ENCODE measurements around the gene SMIM29.

Gene SMIM29

GRCh38 chr6:34236443-34237315 is 12.1 kb downstream of the SMIM29 start, which contains the start of gene HMGA1:
Gene HMGA1 (plus strand): TSS chr6:34236873. CDS start chr6:34240781, 3,908 bp downstream.
- Histone ChIP-seq H3K27me3 (ENCODE audit: insufficient read depth, poor library complexity, severe bottlenecking) (no peaks in the 10 kb centered on the region), H3K27ac (replicated peaks) (peak within 1 kb of the TSS; percentile 99), H3K4me3 (replicated peaks; ENCODE audit: insufficient read depth, low read length) (peak within 1 kb of the TSS; percentile 55)
- peak; percentile 83 to 88 for DNase-seq (ENCODE audit: low read depth in 1 of 2, low spot score in 1 of 2)
- no peak for TF ChIP-seq REST (IDR thresholded peaks at IDR 0.05; ENCODE audit: insufficient replicate concordance, low read depth)
- peak; percentile 85 for TF ChIP-seq POLR2AphosphoS5 (IDR thresholded peaks at IDR 0.05; ENCODE audit: low read depth)

GRCh38 chr6:34236131-34236442 is 12.7 kb downstream of the SMIM29 start:
- peak overlapping the region; percentile 92 for H3K27ac ChIP-seq (replicated peaks)
- peak overlapping the region; percentile 50 for H3K4me3 ChIP-seq (replicated peaks; ENCODE audit: insufficient read depth, low read length)
- TF ChIP-seq GABPA (IDR thresholded peaks at IDR 0.05; ENCODE audit: low read depth) (no peak), REST (IDR thresholded peaks at IDR 0.05; ENCODE audit: insufficient replicate concordance, low read depth) (no peak), POLR2AphosphoS5 (IDR thresholded peaks at IDR 0.05; ENCODE audit: low read depth) (no peak), SPI1 (IDR thresholded peaks at IDR 0.05; ENCODE audit: borderline replicate concordance, low read depth) (no peak)
- H3K27me3 ChIP-seq (ENCODE audit: insufficient read depth, poor library complexity, severe bottlenecking) = no peaks in the 10 kb centered on the region
- DNase-seq (ENCODE audit: low read depth in 1 of 2, low spot score in 1 of 2) = peak; percentile 63 to 65

- Histone ChIP-seq H3K4me3 (replicated peaks; ENCODE audit: insufficient read depth, low read length) (peak overlapping the region; percentile 50), H3K27ac (replicated peaks) (peak overlapping the region; percentile 92), H3K27me3 (ENCODE audit: insufficient read depth, poor library complexity, severe bottlenecking) (no peaks in the 10 kb centered on the region)
- DNase-seq (ENCODE audit: low read depth in 1 of 2, low spot score in 1 of 2) = peak in 1 of 2 experiments; percentile 77
- TF ChIP-seq SPI1 (IDR thresholded peaks at IDR 0.05; ENCODE audit: borderline replicate concordance, low read depth) = no peak
- TF ChIP-seq GABPA (IDR thresholded peaks at IDR 0.05; ENCODE audit: low read depth) = no peak
- no peak for TF ChIP-seq POLR2AphosphoS5 (IDR thresholded peaks at IDR 0.05; ENCODE audit: low read depth)
- no peak for TF ChIP-seq CTCF (IDR thresholded peaks at IDR 0.05; ENCODE audit: insufficient read depth, low read length)
- TF ChIP-seq REST (IDR thresholded peaks at IDR 0.05; ENCODE audit: insufficient replicate concordance, low read depth) = no peak
Measured at GRCh38 chr6:34235307-34236130, 13.3 kb downstream of the SMIM29 start.

All from HL-60 (cell line).